ENCODE data around the gene CRTC1.

Gene CRTC1

DNA sequence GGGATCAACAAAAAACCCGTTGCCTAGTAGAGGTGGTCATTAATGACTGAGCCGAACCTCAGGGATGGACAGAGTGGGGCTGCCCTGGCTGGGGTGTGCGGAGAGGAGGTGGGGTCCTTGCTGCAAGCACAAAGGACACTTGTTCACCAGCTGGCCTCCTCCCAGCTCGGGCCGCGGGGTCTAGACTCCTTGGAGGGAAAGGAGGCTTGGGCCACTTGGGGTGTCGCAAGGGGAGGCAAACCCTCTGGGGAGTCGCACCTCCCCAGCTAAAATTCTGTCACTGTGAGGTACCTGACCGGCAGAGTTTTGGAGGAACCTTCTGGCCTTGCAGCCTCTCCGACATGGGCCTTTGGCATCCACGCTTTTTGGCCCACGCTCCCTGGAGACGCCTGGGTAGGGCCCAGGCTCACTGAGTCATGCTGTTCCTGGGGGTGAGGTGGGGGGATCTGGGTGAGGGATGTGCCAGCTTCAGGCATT, 38.4 kb upstream of the CRTC1 start:
- no peak overlapping the region for H3K4me2 ChIP-seq (ENCODE audit: low read length)
- no peak overlapping the region for H3K9ac ChIP-seq
- H3K79me2 ChIP-seq = peaks cover 36% of the 10 kb centered on the region
- no peak overlapping the region for H3K4me3 ChIP-seq (ENCODE audit: low read depth, low read length)
- H3K4me1 ChIP-seq = no peaks in the 10 kb centered on the region
- TF ChIP-seq, protein P1, sequence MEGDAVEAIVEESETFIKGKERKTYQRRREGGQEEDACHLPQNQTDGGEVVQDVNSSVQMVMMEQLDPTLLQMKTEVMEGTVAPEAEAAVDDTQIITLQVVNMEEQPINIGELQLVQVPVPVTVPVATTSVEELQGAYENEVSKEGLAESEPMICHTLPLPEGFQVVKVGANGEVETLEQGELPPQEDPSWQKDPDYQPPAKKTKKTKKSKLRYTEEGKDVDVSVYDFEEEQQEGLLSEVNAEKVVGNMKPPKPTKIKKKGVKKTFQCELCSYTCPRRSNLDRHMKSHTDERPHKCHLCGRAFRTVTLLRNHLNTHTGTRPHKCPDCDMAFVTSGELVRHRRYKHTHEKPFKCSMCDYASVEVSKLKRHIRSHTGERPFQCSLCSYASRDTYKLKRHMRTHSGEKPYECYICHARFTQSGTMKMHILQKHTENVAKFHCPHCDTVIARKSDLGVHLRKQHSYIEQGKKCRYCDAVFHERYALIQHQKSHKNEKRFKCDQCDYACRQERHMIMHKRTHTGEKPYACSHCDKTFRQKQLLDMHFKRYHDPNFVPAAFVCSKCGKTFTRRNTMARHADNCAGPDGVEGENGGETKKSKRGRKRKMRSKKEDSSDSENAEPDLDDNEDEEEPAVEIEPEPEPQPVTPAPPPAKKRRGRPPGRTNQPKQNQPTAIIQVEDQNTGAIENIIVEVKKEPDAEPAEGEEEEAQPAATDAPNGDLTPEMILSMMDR (IDR thresholded peaks at IDR 0.05) = no peak
- H3K27ac ChIP-seq = no peak overlapping the region
- H3K36me3 ChIP-seq (ENCODE audit: control insufficient read depth, insufficient read depth, low read length) = no peaks in the 10 kb centered on the region
- H3K9me3 ChIP-seq (ENCODE audit: control insufficient read depth, low read length) = no peaks in the 10 kb centered on the region
- H2AFZ ChIP-seq = no peak overlapping the region
- no peaks in the 10 kb centered on the region for H3K27me3 ChIP-seq (ENCODE audit: control insufficient read depth, insufficient read depth, low read length)

DNA sequence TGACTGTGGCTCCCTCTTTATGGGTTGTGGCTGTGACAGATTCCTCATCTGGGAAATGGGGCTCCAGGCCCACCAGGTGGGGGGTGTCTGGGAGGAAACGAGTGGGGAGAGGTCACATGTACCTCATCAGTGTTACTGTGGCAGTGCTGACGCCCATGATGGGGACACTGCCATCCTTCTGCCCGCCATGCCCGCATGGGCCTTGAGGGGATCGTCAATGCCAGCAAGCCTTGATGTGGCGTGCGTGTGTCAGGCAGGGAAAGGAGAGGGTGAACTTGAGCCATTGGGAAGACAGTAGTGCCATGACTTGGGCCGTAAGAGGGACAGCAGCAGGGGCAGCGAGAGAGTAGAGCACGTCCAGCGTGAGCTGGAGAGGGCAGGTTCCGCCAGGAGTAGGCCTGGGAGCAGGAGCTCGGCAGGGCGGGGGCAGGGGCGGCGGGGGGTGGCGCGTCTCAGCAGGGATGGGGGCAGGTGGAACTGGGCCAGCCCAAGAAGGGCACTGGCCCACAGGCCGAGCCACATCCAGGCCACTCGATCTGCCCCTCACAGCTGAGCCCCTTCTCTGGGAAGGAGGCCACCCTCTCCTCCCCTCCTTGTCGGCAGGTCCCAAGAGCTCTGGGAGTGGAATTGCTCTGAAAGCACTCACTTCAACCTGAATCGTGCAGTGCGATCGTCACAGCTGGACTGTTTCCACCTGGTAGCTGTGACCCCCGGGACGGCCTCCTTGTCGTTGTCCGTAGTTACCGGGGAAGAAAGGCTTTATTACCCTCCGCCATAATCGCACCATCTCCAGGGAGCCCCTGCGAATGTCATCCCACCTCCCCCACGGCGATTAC, 36.7 kb upstream of the CRTC1 start:
- no peaks in the 10 kb centered on the region for H3K9me3 ChIP-seq (ENCODE audit: control insufficient read depth, low read length)
- no peak overlapping the region for H3K4me2 ChIP-seq (ENCODE audit: low read length)
- no peak overlapping the region for H3K4me3 ChIP-seq (ENCODE audit: low read depth, low read length)
- H3K27me3 ChIP-seq (ENCODE audit: control insufficient read depth, insufficient read depth, low read length) = no peaks in the 10 kb centered on the region
- no peaks in the 10 kb centered on the region for H3K4me1 ChIP-seq
- H2AFZ ChIP-seq = no peak overlapping the region
- TF ChIP-seq, protein P1 (IDR thresholded peaks at IDR 0.05) = no peak
- H3K36me3 ChIP-seq (ENCODE audit: control insufficient read depth, insufficient read depth, low read length) = no peaks in the 10 kb centered on the region
- H3K79me2 ChIP-seq = peaks cover 30% of the 10 kb centered on the region
- no peak overlapping the region for H3K27ac ChIP-seq
- H3K9ac ChIP-seq = no peak overlapping the region

DNA sequence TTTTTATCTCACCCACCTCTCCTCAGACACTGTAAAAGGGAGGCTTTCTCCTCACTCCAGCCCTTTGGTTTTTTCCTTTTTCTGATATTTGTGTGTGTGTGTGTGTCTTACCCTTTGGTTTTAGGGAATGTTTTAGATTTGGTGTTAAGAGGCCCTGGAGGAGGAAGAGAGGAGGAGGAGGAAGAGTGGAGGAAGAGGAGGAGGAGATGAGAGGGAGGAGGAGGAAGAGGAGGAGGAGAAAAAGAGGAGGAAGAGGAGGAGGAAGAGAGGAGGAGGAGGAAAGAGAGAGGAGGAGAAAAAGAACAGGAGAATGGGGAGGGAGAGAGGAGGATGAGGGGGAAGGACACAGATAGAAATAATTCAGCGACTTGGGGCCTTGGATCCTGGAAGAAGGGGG, 36.1 kb upstream of the CRTC1 start:
- Histone ChIP-seq H3K36me3 (ENCODE audit: control insufficient read depth, insufficient read depth, low read length) (no peaks in the 10 kb centered on the region), H3K79me2 (peaks cover 30% of the 10 kb centered on the region), H3K27me3 (ENCODE audit: control insufficient read depth, insufficient read depth, low read length) (no peaks in the 10 kb centered on the region), H3K4me2 (ENCODE audit: low read length) (no peak overlapping the region), H3K9ac (no peak overlapping the region), H3K27ac (no peak overlapping the region), H3K4me1 (no peaks in the 10 kb centered on the region), H3K4me3 (ENCODE audit: low read depth, low read length) (no peak overlapping the region), H2AFZ (no peak overlapping the region), H3K9me3 (ENCODE audit: control insufficient read depth, low read length) (no peaks in the 10 kb centered on the region)
- TF ChIP-seq, protein P1 (IDR thresholded peaks at IDR 0.05) = no peak

DNA sequence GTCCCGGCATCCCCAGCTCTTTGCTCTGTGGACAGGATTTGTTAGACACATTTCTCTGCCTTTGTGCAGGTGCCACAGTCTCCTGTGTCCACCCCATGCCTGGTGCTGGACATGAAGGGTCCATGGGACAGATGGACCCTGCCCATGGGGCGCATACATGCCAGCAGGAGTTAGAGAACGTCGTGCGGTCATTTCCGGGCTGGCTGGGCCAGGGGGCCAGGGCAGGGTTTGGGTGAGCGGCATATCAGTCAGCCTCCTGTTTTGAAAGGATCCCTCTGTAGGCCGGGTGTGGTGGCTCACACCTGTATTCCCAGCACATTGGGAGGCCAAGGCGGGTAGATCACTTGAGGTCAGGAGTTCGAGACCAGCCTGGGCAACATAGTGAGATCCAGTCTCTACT, 35.7 kb upstream of the CRTC1 start:
- Histone ChIP-seq H3K9me3 (ENCODE audit: control insufficient read depth, low read length) (no peaks in the 10 kb centered on the region), H3K4me1 (no peaks in the 10 kb centered on the region), H3K4me2 (ENCODE audit: low read length) (no peak overlapping the region), H2AFZ (no peak overlapping the region), H3K27me3 (ENCODE audit: control insufficient read depth, insufficient read depth, low read length) (no peaks in the 10 kb centered on the region), H3K36me3 (ENCODE audit: control insufficient read depth, insufficient read depth, low read length) (no peaks in the 10 kb centered on the region), H3K4me3 (ENCODE audit: low read depth, low read length) (no peak overlapping the region), H3K27ac (no peak overlapping the region), H3K79me2 (peaks cover 33% of the 10 kb centered on the region), H3K9ac (no peak overlapping the region)
- TF ChIP-seq, protein P1 (IDR thresholded peaks at IDR 0.05) = no peak

DNA sequence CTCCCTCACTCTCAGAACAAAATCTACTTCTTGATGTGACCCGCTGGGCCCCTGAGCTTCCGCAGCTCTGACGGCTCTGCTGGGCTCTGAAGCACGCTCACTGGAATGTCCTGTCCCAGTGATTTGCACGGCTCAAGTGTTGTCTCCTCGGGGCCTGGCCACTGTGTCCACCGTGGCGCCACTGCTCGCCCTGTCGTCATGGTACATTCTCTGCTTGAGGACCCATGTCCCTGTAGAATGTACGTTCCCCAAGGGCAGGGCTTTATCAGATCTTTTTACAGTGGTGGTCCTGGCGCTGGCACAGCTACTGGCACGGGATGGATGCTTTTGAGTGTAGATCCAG, 34.5 kb upstream of the CRTC1 start:
- Histone ChIP-seq H3K79me2 (peaks cover 32% of the 10 kb centered on the region), H3K9me3 (ENCODE audit: control insufficient read depth, low read length) (no peaks in the 10 kb centered on the region), H3K4me2 (ENCODE audit: low read length) (no peak overlapping the region), H3K27me3 (ENCODE audit: control insufficient read depth, insufficient read depth, low read length) (no peaks in the 10 kb centered on the region), H3K9ac (no peak overlapping the region), H2AFZ (no peak overlapping the region), H3K4me1 (no peaks in the 10 kb centered on the region), H3K4me3 (ENCODE audit: low read depth, low read length) (no peak overlapping the region), H3K36me3 (ENCODE audit: control insufficient read depth, insufficient read depth, low read length) (no peaks in the 10 kb centered on the region), H3K27ac (no peak overlapping the region)
- TF ChIP-seq, protein P1 (IDR thresholded peaks at IDR 0.05) = no peak
